NOMO-1 (cell line): ENCODE measurements around the gene TPGS1.

Experiments used
- DNase-seq, 2 experiments: peaks; one replicate each; lab custom pipeline; 2025; ENCODE audit not compliant: unreplicated experiment in 2 of 2; lab: John Stamatoyannopoulos, UW

TPGS1 gene

DNA sequence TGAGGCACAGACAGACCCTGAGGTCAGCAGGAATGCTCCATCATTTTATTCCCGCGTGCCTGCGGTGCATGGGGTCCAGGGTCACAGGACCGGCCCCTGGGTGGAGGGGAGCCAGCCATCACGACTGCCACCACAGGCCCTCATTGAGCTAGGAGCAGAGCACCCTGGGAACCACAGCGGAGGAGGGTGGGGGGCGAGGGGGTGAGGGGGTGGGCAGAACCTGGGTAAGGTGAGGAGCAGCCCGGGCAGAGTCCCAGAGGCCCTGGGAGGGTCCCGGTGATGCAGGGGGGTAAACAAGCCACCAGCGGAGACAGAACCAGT, 12.3 kb upstream of the TPGS1 start:
- no peak for DNase-seq

DNA sequence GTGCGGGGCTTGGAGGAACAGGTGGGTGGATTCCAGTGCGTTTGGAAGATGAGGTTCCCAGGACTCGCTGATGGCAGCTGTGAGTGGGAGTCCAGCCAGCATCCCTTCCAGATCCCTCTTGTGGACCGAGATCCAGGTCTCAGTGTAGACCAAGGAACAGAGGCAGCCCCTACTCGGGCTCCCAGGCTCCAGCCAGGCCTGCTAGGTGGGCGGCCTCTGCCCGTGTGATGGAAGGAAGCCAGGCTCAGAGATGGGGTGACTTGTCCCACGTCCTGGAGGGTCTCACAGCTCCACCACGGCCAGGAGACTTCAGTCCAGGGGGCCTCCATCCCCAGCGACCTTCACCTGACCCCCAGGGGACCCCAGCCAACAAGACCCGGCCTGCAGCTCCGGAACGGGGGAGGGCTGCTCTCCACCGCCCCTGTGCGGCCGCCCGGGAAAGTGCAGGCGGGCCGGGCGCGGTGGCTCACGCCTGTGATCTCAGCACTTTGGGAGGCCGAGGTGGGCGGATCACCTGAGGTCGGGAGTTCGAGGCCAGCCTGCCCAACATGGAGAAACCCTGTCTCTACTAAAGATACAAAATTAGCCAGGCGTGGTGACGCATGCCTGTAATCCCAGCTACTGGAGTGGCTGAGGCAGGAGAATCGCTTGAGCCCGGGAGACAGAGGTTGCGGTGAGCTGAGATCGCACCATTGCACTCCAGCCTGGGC, 11.7 kb upstream of the TPGS1 start:
- DNase-seq, result no peak

DNA sequence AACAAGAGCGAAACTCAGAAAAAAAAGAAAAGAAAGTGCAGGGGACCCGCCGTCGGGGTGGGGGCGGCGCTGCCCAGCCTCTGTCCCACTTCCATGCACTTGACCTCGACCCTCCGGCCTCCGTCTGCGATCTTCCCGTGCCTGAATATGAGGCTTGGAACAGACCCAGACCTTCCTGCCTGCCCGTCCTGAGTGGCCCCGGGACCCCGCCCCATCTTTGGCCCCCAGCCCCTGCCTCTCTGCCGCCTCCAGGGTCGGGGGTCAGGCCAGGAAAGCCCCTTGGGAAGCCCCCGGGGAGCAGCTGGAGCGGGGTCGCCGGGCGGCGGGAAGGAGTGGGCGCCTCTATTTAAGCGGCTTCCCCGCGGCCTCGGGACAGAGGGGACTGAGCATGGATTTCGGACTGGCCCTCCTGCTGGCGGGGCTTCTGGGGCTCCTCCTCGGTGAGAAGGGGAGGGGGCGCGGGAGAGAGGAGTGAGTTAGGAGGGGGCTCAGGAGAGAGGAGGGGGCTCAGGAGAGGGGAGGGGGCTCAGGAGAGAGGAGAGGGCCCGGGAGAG, 11.1 kb upstream of the TPGS1 start, which contains the start of gene MADCAM1:
TSS of gene MADCAM1 (plus strand) at position 375 of the 554 bp plus-strand sequence. CDS start at position 389, 14 bp downstream.
- no peak for DNase-seq

DNA sequence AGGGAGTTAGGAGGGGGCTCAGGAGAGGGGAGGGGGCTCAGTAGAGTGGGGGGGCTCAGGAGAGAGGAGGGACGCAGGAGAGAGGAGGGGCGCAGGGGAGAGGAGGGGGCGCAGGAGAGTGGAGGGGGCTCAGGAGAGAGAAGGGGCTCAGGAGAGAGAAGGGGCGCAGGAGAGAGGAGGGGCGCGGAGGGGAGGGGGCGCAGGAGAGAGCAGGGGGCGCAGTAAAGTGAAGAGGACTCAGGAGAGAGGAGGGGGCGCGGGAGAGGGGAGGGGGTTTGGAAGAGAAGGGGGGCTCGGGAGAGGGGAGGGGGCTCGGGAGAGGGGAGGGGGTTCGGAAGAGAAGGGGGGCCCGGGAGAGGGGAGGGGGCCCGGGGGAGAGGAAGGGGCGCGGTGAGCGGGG, 10.3 kb upstream of the TPGS1 start:
- DNase-seq, result no peak

DNA sequence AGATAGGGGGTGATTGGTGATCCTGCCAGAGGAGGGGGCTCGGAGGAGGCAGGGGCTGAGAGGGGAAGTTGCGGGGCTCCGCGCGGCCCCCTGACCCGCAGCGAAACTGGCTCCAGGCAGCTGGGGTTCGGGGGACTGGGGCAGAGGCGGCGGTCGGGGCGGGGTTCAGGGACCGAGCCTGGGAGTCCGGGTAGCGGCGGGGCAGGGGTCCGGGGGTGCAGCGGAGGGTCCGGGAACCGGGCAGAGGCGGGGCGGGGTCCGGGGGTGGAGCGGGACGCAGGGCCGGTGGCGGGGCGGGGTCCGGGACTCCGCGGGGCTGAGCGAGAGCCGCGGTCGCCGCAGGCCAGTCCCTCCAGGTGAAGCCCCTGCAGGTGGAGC, 9.8 kb upstream of the TPGS1 start:
- no peak for DNase-seq

DNA sequence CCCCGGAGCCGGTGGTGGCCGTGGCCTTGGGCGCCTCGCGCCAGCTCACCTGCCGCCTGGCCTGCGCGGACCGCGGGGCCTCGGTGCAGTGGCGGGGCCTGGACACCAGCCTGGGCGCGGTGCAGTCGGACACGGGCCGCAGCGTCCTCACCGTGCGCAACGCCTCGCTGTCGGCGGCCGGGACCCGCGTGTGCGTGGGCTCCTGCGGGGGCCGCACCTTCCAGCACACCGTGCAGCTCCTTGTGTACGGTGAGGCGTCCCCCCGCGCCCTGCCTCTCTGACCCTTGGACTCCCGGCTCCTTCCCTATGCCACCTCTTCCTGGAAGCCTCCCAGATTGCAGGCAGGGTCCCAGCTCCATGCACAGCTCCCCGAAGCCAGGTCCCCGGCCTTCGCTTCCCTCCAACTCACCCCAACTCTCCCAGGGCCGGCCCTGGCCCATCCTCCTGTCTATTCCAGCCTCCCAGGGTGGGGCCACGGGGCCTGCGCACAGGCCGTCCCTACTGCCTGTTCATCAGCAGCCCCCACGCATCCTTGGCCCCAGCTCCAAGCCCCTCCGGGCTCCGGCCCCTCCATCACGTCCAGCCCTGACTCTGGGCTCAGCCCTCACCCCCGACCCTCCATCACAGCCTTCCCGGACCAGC, 9.3 kb upstream of the TPGS1 start:
- no peak for DNase-seq

DNA sequence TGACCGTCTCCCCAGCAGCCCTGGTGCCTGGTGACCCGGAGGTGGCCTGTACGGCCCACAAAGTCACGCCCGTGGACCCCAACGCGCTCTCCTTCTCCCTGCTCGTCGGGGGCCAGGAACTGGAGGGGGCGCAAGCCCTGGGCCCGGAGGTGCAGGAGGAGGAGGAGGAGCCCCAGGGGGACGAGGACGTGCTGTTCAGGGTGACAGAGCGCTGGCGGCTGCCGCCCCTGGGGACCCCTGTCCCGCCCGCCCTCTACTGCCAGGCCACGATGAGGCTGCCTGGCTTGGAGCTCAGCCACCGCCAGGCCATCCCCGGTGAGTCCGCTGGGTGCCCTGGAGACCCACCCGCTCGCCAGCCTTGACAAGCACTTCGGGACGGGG, 8.8 kb upstream of the TPGS1 start:
- DNase-seq, result no peak

DNA sequence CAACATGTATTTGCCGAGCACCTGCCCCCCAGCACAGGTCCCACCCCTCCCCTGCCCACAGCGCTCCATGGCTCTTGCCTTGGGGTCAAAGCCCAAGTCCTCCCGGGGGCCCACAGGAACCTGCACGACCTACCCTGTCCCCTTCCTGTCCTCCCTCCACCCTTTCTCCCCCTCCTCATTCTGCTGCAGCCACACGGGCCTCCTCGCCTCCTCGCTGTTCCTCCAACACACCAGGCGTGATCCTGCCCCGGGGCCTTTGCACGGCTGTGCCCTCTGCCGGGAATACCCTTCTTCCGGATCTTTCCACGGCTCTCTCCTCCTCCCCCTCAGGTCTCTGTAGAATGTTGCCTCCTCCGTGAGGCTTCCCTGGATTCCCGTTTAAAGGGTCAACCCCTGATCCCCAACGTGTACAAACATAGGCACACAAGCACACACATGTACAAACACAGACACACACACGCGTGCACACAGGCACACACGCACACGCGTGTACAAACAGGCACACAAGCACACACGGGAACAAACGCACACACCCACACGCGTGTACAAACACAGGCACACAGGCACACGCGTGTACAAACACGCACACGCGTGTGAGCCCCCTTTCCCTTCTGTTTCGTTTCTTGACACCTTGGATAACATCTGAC, 8.2 kb upstream of the TPGS1 start:
- DNase-seq, result no peak

DNA sequence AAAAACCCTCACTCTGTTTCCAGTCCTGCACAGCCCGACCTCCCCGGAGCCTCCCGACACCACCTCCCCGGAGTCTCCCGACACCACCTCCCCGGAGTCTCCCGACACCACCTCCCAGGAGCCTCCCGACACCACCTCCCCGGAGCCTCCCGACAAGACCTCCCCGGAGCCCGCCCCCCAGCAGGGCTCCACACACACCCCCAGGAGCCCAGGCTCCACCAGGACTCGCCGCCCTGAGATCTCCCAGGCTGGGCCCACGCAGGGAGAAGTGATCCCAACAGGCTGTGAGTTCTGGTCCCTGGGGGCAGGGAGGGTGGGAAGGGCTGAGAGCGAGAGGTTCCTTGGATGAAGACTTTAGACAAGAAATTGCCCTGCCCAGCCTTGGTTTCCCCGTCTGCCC, 5.7 kb upstream of the TPGS1 start:
- no peak for DNase-seq

DNA sequence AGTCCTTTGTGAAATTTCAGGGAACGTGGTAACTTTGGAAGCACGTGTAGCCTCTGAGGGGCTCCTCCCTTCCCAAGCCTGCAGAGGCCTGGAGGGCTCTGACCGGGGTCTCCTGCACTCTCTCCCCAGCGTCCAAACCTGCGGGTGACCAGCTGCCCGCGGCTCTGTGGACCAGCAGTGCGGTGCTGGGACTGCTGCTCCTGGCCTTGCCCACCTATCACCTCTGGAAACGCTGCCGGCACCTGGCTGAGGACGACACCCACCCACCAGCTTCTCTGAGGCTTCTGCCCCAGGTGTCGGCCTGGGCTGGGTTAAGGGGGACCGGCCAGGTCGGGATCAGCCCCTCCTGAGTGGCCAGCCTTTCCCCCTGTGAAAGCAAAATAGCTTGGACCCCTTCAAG, 2.7 kb upstream of the TPGS1 start:
- no peak for DNase-seq

DNA sequence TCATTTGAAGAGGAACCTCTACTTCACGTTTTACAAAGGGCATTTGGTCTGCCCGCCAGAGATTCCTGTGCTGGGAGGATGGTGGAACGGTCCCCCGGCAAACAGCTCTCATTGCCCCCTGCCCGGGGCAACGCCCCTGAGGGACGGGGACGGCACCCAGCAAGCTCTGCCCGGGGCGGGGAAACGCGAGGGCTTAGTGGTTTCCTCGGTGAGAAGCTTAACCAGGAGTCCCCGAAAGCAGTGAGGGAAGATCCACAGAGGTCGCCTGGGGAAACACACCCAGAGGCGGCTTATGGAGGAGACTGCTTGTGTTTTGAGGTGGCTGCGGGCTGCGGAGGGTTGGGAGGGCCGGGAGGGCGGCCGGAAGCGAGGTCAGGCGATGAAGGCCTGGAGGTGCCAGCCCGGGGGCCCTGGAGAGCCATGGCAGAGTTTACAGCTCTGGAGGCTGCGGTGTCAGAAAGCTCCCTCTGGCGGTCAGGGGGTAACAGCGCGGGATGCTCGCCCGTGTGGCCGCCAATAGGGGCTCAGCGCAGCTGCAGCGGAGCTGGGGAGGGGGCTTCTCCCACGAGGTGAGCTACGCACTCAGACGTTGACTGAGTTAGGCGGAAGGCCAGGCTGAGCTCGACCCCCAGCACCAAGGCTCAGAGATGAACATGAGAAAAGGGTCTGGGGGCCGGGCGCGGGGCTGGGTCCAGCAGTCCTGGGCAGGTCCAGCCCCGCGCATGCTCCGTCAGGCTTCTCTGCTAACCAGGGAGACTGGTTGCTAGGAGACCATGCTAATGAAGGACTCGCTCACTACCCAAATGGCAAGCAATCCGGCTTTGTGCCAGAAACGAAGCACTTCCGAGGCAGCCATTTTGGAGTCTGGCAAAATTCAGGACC, 652 bp upstream of the TPGS1 start:
- peak; percentile 98 for DNase-seq

DNA sequence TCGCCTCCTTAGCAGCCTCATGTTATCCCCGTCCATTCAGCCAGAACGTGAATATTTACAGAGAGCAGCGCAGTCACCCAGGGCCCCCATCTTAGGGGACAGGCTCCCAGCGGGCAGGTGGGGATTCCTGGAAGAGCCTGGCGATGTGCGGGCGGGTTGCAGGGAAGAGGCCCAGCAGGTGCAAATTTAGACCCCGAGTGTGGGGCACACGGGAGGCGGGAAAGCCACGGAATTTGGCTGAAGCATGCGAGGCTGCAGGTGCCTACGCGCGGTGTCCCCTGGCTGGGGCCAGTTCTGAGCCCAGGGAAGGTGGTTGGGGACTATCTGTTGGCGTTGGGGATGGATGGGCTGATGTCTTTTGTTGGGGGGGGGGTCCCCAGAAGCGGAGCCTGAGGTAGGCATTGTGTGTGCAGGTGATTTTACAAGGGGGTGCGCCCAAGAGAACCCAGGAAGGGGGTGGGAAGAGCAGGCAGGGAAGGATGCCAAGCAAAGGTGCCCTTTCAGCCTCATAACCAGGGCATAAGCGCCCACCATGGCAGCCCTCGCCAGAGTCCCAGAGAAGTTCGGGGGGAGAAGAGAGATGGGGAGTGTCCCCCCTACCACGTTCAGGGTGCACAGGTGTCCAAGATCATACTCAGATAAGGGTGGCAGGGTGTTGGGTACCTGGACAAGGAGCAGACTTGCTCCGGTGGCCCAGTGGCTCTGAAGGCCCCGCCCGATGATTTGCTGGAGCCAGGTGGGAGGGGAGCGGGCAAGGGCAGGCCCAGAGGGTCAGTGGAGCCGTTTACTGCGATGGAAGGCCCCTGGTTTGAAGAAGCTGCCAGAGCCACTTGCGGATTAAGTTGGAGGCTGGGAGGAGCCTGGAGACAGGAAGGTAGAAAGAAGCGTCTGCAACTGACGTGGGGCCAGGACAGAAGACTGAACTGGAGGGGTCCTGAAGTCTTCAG, 1.2 kb downstream of the TPGS1 start:
- no peak for DNase-seq

DNA sequence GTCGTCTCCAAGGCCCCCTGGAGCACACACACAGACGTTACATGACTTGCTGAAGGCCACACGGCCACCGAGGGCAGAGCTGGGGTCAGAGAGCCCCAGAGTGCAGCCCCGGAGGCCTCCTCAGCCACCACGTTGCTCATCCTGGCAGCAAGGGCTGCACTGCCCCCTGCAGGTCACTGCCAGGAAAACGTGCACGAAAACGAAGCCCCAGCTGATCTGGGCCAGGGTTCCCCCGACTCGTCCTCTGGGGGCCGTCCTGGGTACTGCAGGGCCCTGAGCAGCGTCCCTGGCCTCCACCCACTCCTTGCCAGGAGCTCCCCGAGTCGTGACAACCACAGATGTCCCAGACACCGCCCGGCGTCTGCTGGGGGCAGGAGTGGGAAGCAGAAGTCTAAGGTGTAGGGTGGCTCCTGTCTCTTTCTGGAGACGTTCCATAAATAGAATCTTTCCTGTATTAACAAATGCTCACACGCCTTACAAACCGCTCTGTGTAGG, 3.4 kb downstream of the TPGS1 start:
- DNase-seq, result peak; percentile 80 to 88

DNA sequence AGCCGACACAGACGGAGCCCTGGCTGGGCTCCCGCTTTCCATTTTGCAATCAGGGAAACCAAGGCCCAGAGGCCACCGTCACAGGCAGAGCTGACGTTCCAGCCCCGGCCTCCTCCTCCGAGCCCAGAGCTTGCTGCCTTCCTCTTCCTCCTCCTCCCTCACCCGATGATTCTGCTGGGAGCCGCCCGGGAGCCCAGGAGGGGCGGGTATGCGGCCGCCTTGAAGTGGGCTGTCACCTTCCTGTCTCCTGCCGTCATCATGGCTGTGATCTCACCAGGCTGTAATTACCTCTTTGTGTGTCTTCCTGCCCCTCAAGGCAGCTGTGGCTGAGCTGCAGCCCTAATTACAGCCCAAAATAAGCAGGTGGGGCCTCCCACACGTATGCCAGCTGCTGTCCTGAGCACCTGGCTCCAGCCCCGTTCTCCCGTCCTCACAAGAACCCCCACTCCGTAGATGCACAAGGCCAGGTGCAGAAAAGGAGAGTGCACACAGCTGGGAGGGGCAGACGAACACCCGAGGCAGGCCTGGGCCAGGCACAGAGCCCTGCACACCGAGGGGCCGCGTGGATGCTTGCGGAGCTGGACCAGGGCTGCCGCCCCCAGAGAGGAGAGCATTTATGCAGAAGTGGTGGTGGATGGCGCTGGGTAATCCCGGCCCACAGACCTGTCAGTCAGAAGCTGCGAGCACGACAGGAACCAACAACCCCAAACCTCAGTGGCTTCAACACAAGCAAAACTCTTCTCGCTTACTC, 4.0 kb downstream of the TPGS1 start:
- DNase-seq, result peak; percentile 73 to 76

DNA sequence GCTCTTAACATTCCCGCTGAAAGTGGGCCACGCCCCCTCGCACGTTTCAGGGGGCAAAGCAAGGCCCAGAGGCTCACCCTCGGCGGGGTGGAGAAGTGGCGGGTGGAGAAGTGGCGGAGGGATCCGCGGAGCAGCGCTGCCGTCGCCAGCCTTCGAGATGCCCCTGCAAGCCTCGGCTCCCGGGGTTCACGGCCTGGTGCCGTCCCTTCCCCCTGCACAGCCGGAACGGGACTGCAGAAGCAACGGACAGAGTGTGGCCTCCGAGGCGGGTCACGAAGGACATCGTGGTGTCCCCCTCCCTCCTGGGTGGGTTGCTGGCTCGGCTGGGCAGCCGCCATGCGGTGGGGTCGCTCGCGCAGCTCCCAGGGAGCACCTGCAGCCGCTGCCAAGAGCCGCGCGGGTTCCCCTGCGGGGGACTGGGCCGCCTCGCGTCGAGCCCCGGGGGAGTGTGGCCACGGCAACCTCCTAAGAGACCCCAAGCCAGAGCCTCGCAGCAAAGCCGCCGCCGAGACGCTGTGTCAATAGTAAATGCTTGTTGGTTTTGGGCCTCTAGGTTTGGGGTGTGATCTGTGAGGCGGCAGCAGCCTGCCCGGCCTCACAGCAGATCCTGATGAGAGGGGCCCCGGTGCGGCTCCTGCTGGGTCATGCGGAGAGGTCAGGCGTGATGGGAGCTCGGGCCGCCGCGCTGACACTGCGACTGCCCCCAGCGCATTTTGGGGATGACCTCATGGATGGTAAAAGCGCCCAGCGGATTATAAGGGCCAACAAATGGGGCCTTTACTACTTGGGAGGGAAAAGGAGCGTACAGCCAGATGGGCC, 5.5 kb downstream of the TPGS1 start:
- no peak for DNase-seq

DNA sequence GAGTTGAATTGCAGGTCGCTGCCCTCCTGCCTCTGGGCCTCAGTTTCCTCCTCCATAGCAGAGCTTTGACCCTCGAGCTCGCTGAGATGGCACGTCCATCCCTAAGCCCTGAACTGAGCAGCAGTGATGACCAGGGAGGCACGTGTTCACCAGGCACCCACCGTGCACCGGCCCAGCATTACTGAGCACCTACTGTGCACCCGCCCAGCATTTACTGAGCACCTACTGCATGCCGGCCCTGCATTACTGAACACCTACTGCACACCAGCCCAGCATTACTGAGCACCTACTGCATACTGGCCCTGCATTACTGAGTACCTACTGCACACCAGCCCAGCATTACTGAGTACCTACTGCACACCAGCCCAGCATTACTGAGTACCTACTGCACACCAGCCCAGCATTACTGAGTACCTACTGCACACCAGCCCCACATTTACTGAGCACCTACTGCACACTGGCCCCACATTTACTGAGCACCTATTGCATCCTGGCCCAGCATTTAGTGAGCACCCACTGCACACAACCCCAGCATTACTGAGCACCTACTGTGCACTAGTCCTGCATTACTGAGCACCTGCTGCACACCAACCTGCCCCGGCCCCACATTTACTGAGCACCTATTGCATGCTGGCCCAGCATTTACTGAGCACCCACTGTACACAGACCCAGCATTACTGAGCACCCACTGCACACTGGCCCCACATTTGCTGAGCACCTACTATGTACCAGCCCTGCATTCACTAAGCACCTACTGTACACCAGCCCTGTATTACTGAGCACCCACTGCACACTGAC, 6.3 kb downstream of the TPGS1 start:
- no peak for DNase-seq

DNA sequence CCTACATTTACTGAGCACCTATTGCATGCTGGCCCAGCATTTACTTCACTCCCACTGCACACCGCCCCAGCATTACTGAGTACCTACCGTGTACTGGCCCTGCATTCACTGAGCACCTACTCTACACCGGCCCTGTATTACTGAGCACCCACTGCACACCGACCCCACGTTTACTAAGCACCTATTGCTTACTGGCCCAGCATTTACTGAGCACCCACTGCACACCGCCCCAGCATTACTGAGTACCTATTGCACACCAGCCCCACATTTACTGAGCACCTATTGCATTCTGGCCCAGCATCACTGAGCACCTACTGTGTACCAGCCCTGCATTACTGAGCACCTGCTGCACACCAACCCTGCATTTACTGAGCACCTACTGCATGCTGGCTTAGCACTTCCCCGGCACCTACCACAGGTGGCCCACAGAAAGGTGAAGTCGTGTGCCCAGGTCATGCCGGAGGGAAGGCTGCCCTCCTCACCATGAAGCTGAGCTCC, 6.9 kb downstream of the TPGS1 start:
- DNase-seq, result no peak
